GM19397 (cell line): ENCODE results near the gene ZFP36L2.

Experiments
- ATAC-seq: cut with Tn5 transposase; IDR thresholded peaks from one replicate; pipeline ENCODE4 v1.9.1; 2021; ENCODE audit warnings: mild to moderate bottlenecking, moderate library complexity; ENCODE audit not compliant: unreplicated experiment

Gene ZFP36L2

GRCh38 chr2:43226558-43226954 is at the start of gene ZFP36L2:
Gene ZFP36L2, minus strand, starts transcription at chr2:43226606. Its CDS starts 291 bp downstream, at chr2:43226315.
- ATAC-seq, result peak; percentile 59

GRCh38 chr2:43274721-43275120 is 48.3 kb upstream of the ZFP36L2 start:
- ATAC-seq, result no peak

GRCh38 chr2:43274055-43274454 is 47.6 kb upstream of the ZFP36L2 start:
- no peak for ATAC-seq

- no peak for ATAC-seq
Observed at GRCh38 chr2:43273529-43273928, 47.1 kb upstream of the ZFP36L2 start.

GRCh38 chr2:43270930-43271615 is 44.7 kb upstream of the ZFP36L2 start:
- no peak for ATAC-seq

GRCh38 chr2:43270461-43270860 is 44.1 kb upstream of the ZFP36L2 start:
- no peak for ATAC-seq

- ATAC-seq, result no peak
Observed at GRCh38 chr2:43269706-43270105, 43.3 kb upstream of the ZFP36L2 start.

- no peak for ATAC-seq
Observed at GRCh38 chr2:43269074-43269572, 42.7 kb upstream of the ZFP36L2 start.

- no peak for ATAC-seq
Observed at GRCh38 chr2:43268066-43268953, 41.9 kb upstream of the ZFP36L2 start.

GRCh38 chr2:43267381-43267780 is 41.0 kb upstream of the ZFP36L2 start:
- ATAC-seq, result no peak

- no peak for ATAC-seq
Observed at GRCh38 chr2:43266711-43267111, 40.3 kb upstream of the ZFP36L2 start.

- no peak for ATAC-seq
Observed at GRCh38 chr2:43265421-43265820, 39.0 kb upstream of the ZFP36L2 start.

- no peak for ATAC-seq
Observed at GRCh38 chr2:43265001-43265400, 38.6 kb upstream of the ZFP36L2 start.

- no peak for ATAC-seq
Observed at GRCh38 chr2:43262951-43263350, 36.5 kb upstream of the ZFP36L2 start.

GRCh38 chr2:43262239-43262638 is 35.8 kb upstream of the ZFP36L2 start:
- ATAC-seq, result no peak

- ATAC-seq, result no peak
Observed at GRCh38 chr2:43259512-43259911, 33.1 kb upstream of the ZFP36L2 start.

- ATAC-seq, result no peak
Observed at GRCh38 chr2:43258547-43259156, 32.2 kb upstream of the ZFP36L2 start.

GRCh38 chr2:43255296-43255910 is 29.0 kb upstream of the ZFP36L2 start:
- ATAC-seq, result no peak

GRCh38 chr2:43254331-43254730 is 27.9 kb upstream of the ZFP36L2 start:
- ATAC-seq, result no peak

GRCh38 chr2:43251171-43251731 is 24.8 kb upstream of the ZFP36L2 start:
- no peak for ATAC-seq

GRCh38 chr2:43250015-43250414 is 23.6 kb upstream of the ZFP36L2 start:
- no peak for ATAC-seq
